NB4 (cell line): ENCODE data around the gene TEDC2.

Experiments used
- DNase-seq: peaks from one replicate; pipeline ENCODE4 v3.0.0; 2010; ENCODE audit warnings: low read depth
- H3K4me3 ChIP-seq: one replicate; pipeline ENCODE4 v1.5.1; 2011; ENCODE audit warnings: mild to moderate bottlenecking, low read depth, low read length, moderate library complexity
- CTCF ChIP-seq: IDR thresholded peaks from one replicate; pipeline ENCODE4 v1.5.1; 2012; ENCODE audit warnings: low read depth, low read length
- MAX ChIP-seq: IDR thresholded peaks from 2 replicates; pipeline ENCODE4 v1.6.1; 2011; ENCODE audit warnings: low read depth, low read length
- MYC ChIP-seq: IDR thresholded peaks from 2 replicates; pipeline ENCODE4 v1.6.1; 2011; ENCODE audit warnings: low read depth, low read length
- POLR2A ChIP-seq: IDR thresholded peaks from 2 replicates; pipeline ENCODE4 v1.6.1; 2011; ENCODE audit warnings: mild to moderate bottlenecking; ENCODE audit not compliant: insufficient read length; ENCODE audit errors: extremely low read depth

TEDC2 gene

DNA sequence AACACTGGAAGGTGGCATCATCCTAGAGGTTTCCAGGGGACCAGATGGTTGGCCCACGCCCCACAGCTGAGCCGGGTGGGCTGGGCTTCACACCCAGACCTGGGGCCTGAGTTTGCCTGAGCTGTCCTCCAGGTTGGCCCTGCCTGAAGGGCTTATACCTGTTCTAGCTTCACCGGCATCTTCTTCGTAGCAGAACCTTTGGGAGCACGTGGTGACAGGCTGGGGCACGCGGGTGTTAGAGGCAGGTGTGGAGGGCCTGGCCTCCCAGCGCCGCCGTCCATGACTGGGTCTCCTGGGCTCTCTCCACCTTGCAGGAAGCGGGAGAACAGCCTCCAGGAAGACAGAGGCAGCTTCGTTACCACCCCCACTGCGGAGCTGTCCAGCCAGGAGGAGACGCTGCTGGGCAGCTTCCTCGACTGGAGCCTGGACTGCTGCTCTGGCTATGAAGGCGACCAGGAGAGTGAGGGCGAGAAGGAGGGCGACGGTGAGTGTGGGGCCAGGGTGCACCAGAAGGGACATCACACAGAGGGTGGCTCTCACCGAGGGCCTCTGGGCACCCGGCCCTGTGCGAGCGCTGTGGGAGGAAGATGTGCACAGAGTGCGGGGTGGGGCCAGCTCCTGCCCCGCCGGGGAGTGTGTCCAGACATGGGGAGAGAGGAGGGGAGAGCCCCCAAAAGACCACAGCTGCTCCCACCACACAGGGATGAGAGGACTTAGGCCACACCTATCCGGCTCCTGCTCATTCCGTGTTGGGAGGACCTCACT lies 4.6 kb upstream of the TEDC2 start:
- no peak overlapping the region for H3K4me3 ChIP-seq
- no peak for DNase-seq
- no peak for TF ChIP-seq MAX
- TF ChIP-seq POLR2A: no peak
- TF ChIP-seq CTCF: no peak
- no peak for TF ChIP-seq MYC

- no peak for TF ChIP-seq MYC
- TF ChIP-seq MAX: no peak
- no peak for TF ChIP-seq POLR2A
- TF ChIP-seq CTCF: no peak
- H3K4me3 ChIP-seq: no peak overlapping the region
- no peak for DNase-seq
These were observed 3.3 kb upstream of the TEDC2 start for GRCh38 chr16:2456551-2457153.

GRCh38 chr16:2457267-2457666 lies 2.6 kb upstream of the TEDC2 start:
- no peak for TF ChIP-seq MAX
- no peak for TF ChIP-seq CTCF
- no peak for TF ChIP-seq MYC
- DNase-seq: no peak
- H3K4me3 ChIP-seq: no peak overlapping the region

GRCh38 chr16:2457946-2458345 lies 2.0 kb upstream of the TEDC2 start:
- no peak for DNase-seq
- H3K4me3 ChIP-seq: no peak overlapping the region
- TF ChIP-seq POLR2A: no peak
- no peak for TF ChIP-seq CTCF
- no peak for TF ChIP-seq MYC
- no peak for TF ChIP-seq MAX

DNA sequence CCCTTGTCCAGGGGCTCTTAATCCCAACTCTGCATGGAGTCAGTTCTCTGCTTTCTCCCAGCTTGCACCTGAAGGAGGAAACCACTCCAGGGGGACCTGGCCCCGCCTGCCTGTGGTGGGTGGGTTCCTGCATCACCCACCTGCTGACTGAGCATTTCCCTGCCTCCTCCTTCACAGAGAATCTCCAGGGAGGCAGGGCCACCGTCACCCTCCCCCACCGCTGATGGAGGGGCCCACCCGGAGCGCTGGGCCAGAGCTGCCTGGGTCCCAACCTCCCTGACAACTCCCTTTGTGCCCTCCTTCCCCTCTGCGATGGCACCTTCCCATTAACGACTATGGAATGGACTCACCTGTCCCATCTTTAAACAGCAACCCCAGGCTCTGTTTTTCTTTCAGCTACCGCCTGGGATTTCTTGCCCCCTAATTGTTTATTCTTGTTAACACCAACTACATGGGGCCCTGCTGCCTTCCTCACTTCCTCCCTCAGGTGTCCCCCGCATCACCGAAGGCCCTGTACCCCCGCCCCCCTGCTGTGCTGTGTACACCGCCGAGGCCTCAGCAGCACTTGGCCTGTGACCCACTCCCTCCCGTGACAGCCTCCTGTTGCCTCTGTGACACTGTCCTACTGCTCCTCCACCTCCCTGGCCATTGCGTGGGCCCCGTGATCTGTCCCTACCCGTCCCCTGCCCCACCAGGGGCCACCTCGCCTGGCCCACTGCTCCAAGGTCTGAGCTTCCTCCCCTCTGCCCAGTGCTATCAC lies 842 bp upstream of the TEDC2 start:
- DNase-seq: peak; percentile 31
- H3K4me3 ChIP-seq: peak overlapping the region; percentile 48
- TF ChIP-seq POLR2A (no peak), MYC (no peak), MAX (no peak), CTCF (no peak)
